ENCODE measurements around the gene SERPINB2.

Gene SERPINB2, protein sequence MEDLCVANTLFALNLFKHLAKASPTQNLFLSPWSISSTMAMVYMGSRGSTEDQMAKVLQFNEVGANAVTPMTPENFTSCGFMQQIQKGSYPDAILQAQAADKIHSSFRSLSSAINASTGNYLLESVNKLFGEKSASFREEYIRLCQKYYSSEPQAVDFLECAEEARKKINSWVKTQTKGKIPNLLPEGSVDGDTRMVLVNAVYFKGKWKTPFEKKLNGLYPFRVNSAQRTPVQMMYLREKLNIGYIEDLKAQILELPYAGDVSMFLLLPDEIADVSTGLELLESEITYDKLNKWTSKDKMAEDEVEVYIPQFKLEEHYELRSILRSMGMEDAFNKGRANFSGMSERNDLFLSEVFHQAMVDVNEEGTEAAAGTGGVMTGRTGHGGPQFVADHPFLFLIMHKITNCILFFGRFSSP

DNA sequence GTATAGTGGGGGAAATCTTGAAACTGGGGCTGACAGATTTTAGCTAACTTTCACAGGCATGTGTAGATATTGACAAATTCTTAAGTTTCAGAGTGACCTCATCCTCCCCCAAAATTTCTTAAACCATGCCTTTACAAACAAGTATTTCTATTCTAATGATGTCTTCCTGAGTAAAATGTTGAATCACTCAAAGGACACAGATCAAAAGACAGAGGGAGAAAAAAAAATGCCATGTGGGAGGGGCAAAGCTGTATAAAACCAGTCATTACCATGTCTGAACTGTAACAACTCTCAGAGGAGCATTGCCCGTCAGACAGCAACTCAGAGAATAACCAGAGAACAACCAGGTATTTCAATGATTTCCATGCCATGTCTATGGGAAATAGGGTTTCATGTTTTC lies at the start of gene SERPINB2:
Gene SERPINB2, plus strand, starts transcription at position 282 of the 400 bp plus-strand sequence. CDS start 3,740 bp downstream, outside the sequence.
- Histone ChIP-seq H3K27me3 (no peaks in the 10 kb centered on the region), H3K27ac (no peak within 1 kb of the TSS), H4K20me1 (no peaks in the 10 kb centered on the region), H3K9me3 (replicated peaks in 1 of 11) (no peaks in the 10 kb centered on the region), H3K4me3 (0 out of 20 replicates have a peak within 1 kb of the TSS, but pooled peaks of 1 of the 10 experiments have one; percentile 6), H3K36me3 (no peaks in the 10 kb centered on the region), H3K9ac (no peak within 1 kb of the TSS), H3K4me1 (peaks cover 0 to 40% (median 8%) of the 10 kb centered on the region in 10 experiments; a peak in 14 of 20 replicates), H3K4me2 (peak within 1 kb of the TSS in 4 of 11 experiments; percentile 0 to 41 (median 14); a peak in 3 of 22 replicates)
- TF ChIP-seq Cebpa-rat (IDR thresholded peaks at IDR 0.05): no peak

DNA sequence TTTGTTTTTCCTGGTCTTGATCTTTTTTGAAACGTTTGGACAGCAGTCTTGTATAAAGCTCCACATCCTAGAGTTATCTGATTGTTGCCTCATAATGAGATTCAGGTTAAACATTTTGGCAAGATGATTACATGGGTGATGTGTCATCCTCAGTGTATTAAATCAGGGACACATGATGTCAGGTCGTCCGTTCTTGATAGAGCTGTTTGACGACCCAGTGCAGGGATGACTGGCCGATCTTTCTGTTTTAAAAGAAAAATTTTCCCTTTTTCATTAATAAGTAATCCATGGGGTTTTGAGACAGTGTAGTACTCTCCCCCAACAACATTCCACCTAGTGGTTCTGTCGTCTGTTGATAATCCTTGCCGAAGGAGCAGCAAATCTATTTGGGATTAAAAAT lies 44.5 kb upstream of the SERPINB2 start:
- H3K4me3 ChIP-seq: no peak overlapping the region

DNA sequence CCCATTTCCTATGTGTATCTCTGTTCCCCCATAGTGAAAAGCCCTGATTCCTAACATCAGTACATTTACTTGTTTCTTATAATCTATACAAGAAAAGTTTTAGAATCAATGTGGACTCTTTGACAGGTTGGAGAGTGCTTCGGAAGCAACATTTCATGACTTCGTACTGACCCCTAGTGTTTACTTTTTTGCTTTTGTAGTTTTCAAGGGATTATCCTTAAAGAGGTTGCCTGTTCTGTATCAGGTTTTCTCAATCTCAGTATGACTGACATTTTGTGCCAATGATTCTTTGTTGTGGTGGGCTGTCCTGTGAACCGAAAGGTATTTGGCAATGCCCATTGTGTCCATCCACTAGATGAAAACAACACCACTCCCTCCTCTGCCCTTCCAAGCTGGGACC lies 43.3 kb upstream of the SERPINB2 start:
- no peak for TF ChIP-seq Cebpa-rat (IDR thresholded peaks at IDR 0.05)
- Histone ChIP-seq H3K36me3 (no peaks in the 10 kb centered on the region), H3K4me2 (no peak overlapping the region), H3K27me3 (no peaks in the 10 kb centered on the region), H4K20me1 (no peaks in the 10 kb centered on the region), H3K9me3 (replicated peaks in 1 of 11) (no peaks in the 10 kb centered on the region), H3K9ac (no peak overlapping the region), H3K27ac (no peak overlapping the region), H3K4me3 (no peak overlapping the region), H3K4me1 (no peaks in the 10 kb centered on the region)

More for the DNA sequence above, 44.5 kb upstream of the SERPINB2 start:
- no peaks in the 10 kb centered on the region for H3K4me1 ChIP-seq
- H3K9ac ChIP-seq: no peak overlapping the region
- H3K9me3 ChIP-seq (replicated peaks in 1 of 11): no peaks in the 10 kb centered on the region
- no peak overlapping the region for H3K27ac ChIP-seq
- no peak overlapping the region for H3K4me2 ChIP-seq
- H3K27me3 ChIP-seq: no peaks in the 10 kb centered on the region
- TF ChIP-seq Cebpa-rat (IDR thresholded peaks at IDR 0.05): no peak
- H3K36me3 ChIP-seq: no peaks in the 10 kb centered on the region
- no peaks in the 10 kb centered on the region for H4K20me1 ChIP-seq

DNA sequence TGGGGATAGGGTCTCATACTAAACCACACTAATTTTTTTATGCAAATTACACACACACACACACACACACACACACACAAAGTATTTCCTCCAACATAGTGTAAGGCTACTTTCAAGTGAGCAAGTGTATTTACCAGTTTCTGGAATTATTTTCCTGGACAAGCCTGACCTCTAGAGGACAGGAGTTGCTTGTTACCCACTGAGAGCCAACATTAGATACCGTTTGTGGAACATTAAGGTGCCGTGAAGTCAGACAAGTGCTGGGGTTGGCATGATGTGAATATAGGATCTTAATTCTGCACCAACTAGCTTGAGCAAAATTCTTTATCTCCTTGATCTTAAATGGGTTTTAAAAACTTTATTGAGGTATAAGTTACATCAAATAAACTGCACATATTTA lies 39.3 kb upstream of the SERPINB2 start:
- no peak overlapping the region for H3K4me2 ChIP-seq
- TF ChIP-seq Cebpa-rat (IDR thresholded peaks at IDR 0.05): no peak
- H3K9ac ChIP-seq: no peak overlapping the region
- no peaks in the 10 kb centered on the region for H3K9me3 ChIP-seq (replicated peaks in 1 of 11)
- no peak overlapping the region for H3K27ac ChIP-seq
- H3K4me3 ChIP-seq: no peak overlapping the region
- no peaks in the 10 kb centered on the region for H3K27me3 ChIP-seq
- no peaks in the 10 kb centered on the region for H3K4me1 ChIP-seq
- H3K36me3 ChIP-seq: no peaks in the 10 kb centered on the region
- no peaks in the 10 kb centered on the region for H4K20me1 ChIP-seq

DNA sequence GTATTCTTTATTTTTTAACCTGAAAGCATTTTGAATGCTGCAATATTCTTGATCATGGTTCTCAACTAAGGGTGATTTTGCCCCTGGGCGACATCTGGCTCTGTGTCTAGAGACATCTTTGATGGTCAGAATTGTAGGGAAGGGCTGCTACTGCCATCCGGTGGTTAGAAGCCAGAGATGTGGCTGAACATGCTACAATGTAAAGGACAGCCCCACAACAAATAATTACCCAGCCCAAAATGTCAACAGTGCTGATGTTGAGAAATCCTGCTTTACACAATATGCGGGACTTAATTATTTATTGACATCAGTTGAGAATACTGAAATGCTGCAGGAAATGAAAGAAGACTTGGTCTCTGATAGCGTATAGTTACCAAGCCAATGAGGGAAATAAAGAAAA lies 37.5 kb upstream of the SERPINB2 start:
- TF ChIP-seq Cebpa-rat (IDR thresholded peaks at IDR 0.05): no peak
- Histone ChIP-seq H3K4me1 (no peaks in the 10 kb centered on the region), H4K20me1 (no peaks in the 10 kb centered on the region), H3K9me3 (replicated peaks in 1 of 11) (peaks cover 0 to 5% (median 0%) of the 10 kb centered on the region in 11 experiments; a peak in 6 of 22 replicates), H3K9ac (no peak overlapping the region), H3K4me3 (no peak overlapping the region), H3K4me2 (no peak overlapping the region), H3K27ac (no peak overlapping the region), H3K36me3 (no peaks in the 10 kb centered on the region), H3K27me3 (no peaks in the 10 kb centered on the region)

DNA sequence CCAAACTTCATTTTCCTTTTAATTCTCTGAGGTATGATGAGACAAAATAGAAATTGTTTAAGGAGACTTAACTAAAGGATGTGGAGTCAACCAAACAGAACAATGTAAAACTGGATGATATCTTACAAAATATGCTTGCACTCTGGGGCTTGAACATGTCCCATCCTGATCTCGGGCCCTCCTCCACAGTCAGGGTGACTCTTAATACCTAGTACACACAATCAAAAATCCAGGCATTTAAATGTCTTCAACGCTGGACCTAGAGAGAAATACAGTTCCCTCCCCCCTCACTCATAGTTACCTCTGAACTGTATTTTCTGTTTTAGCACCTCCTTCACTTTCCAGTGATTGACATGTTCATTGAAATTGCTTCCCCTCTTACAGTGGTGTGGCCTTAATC lies 36.9 kb upstream of the SERPINB2 start:
- Histone ChIP-seq H4K20me1 (no peaks in the 10 kb centered on the region), H3K4me3 (no peak overlapping the region), H3K36me3 (no peaks in the 10 kb centered on the region), H3K4me1 (no peaks in the 10 kb centered on the region), H3K9me3 (replicated peaks in 1 of 11) (peaks cover 0 to 11% (median 0%) of the 10 kb centered on the region in 11 experiments; a peak in 10 of 22 replicates), H3K9ac (no peak overlapping the region), H3K4me2 (no peak overlapping the region), H3K27ac (no peak overlapping the region), H3K27me3 (no peaks in the 10 kb centered on the region)
- no peak for TF ChIP-seq Cebpa-rat (IDR thresholded peaks at IDR 0.05)

DNA sequence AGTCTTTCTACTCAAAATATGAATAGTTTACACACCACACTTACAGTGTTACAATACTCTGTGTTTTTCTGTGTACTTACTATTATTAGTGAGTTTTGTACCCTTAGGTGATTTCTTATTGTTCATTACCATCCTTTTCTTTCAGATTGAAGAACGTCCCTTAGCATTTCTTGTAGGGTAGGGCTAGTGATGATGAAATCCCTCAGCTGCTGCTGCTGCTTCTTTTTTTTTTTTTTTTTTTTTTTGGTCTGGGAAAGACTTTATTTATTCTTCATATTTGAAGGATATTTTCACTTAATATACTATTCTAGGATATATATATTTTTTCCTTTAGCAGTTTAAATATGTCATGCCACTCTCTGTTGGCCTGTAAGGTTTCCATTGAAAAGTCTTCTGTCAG lies 29.0 kb upstream of the SERPINB2 start:
- H3K27me3 ChIP-seq: no peaks in the 10 kb centered on the region
- no peaks in the 10 kb centered on the region for H4K20me1 ChIP-seq
- H3K27ac ChIP-seq: no peak overlapping the region
- no peak overlapping the region for H3K9ac ChIP-seq
- H3K4me3 ChIP-seq: no peak overlapping the region
- no peaks in the 10 kb centered on the region for H3K36me3 ChIP-seq
- TF ChIP-seq Cebpa-rat (IDR thresholded peaks at IDR 0.05): no peak
- H3K4me1 ChIP-seq: no peaks in the 10 kb centered on the region
- peaks cover 0 to 11% (median 0%) of the 10 kb centered on the region in 11 experiments; a peak in 10 of 22 replicates for H3K9me3 ChIP-seq (replicated peaks in 1 of 11)
- H3K4me2 ChIP-seq: no peak overlapping the region

DNA sequence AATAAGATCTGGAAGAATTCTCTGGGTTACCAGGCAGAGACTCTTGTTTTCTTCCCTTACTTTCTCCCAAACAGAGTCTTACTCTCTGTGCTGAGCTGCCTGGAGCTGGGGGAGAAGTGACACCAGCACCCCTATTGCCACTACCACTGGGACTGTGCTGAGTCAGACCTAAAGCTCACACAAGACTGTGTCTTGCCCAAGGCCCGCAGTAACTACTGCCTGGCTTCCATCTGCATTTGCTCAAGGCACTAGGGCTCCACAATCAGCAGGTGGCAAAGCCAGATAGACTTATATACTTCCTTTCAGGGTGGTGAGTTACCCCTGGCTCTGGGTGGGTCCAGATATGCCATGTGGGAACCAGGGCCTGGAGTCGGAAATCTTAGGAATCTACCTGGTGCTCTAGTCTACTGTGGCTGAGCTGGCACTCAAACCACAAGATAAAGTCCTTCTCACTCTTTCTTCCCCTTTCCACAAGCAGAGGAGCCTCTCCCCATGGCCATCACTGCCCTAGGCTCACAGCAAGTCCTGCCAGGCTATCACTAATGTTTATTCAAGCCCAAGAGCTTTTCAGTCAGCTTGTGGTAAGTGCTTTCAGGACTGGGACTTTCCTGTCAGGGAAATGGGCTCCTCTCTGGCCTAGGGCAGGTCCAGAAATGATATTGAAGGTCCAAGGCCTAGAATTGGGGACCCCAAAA lies 27.6 kb upstream of the SERPINB2 start:
- Histone ChIP-seq H3K4me2 (no peak overlapping the region), H3K27ac (no peak overlapping the region), H4K20me1 (no peaks in the 10 kb centered on the region), H3K36me3 (no peaks in the 10 kb centered on the region), H3K27me3 (no peaks in the 10 kb centered on the region), H3K9ac (no peak overlapping the region), H3K4me1 (no peaks in the 10 kb centered on the region), H3K9me3 (replicated peaks in 1 of 11) (peaks cover 0 to 7% (median 0%) of the 10 kb centered on the region in 11 experiments; a peak in 10 of 22 replicates), H3K4me3 (no peak overlapping the region)
- TF ChIP-seq Cebpa-rat (IDR thresholded peaks at IDR 0.05): no peak

DNA sequence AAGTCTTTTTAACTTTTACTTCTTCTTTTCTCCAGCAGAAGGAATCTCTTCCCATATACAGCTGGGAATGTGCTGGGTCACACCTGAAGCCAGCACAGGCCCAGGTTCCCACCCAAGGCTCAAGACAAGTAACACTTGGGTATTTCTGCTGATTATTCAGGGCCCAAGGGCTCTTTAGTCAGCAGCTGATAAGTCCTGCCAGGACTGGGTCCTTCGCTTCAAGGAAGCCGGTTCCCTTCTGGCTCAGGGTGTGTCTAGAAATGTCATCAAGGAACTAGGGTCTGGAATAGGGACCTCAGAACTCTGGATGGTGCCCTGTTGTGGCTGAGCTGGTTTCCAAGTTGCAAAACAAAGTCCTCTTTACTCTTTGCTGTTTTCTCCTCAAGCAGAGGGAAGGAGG lies 27.0 kb upstream of the SERPINB2 start:
- H3K4me2 ChIP-seq: no peak overlapping the region
- peaks cover 0 to 1% (median 0%) of the 10 kb centered on the region in 11 experiments; a peak in 7 of 22 replicates for H3K9me3 ChIP-seq (replicated peaks in 1 of 11)
- TF ChIP-seq Cebpa-rat (IDR thresholded peaks at IDR 0.05): no peak
- no peaks in the 10 kb centered on the region for H3K36me3 ChIP-seq
- no peak overlapping the region for H3K9ac ChIP-seq
- no peaks in the 10 kb centered on the region for H3K4me1 ChIP-seq
- no peaks in the 10 kb centered on the region for H4K20me1 ChIP-seq
- H3K4me3 ChIP-seq: no peak overlapping the region
- no peaks in the 10 kb centered on the region for H3K27me3 ChIP-seq
- no peak overlapping the region for H3K27ac ChIP-seq
